ENCODE measurements around the gene ASB2. TPM values are rescaled to one million over a fixed set of nuclear protein-coding genes. Genes with fewer than 3 reads are reported as not detected.
A peak's percentile ranks its signal among the peaks of the same experiment; 100 is the strongest.

Gene ASB2
- polyA plus RNA-seq, 1 of the 3 experiments (the other 2 are of a cell fraction) = 0.15 TPM

DNA sequence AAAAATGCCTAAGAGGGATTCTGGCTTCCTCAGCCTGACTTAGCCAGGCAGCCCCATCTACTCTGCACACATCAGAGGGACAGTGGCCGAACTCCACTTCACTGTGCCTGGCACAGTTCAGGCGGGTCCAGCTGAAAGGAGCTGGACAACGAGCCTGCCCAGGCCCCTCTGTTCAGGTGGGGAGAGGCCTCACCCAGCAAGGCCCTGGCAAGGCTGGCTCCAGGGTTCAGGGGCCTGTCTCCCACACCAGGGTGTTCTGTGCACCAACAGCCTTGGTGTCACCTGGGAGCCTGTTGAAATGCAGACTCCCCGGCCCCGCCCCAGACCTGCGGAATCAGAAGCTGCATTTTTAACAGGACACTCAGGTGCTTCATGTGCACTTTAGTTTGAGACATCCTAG, 39.4 kb downstream of the ASB2 start (continued):
- TF ChIP-seq, protein P1, sequence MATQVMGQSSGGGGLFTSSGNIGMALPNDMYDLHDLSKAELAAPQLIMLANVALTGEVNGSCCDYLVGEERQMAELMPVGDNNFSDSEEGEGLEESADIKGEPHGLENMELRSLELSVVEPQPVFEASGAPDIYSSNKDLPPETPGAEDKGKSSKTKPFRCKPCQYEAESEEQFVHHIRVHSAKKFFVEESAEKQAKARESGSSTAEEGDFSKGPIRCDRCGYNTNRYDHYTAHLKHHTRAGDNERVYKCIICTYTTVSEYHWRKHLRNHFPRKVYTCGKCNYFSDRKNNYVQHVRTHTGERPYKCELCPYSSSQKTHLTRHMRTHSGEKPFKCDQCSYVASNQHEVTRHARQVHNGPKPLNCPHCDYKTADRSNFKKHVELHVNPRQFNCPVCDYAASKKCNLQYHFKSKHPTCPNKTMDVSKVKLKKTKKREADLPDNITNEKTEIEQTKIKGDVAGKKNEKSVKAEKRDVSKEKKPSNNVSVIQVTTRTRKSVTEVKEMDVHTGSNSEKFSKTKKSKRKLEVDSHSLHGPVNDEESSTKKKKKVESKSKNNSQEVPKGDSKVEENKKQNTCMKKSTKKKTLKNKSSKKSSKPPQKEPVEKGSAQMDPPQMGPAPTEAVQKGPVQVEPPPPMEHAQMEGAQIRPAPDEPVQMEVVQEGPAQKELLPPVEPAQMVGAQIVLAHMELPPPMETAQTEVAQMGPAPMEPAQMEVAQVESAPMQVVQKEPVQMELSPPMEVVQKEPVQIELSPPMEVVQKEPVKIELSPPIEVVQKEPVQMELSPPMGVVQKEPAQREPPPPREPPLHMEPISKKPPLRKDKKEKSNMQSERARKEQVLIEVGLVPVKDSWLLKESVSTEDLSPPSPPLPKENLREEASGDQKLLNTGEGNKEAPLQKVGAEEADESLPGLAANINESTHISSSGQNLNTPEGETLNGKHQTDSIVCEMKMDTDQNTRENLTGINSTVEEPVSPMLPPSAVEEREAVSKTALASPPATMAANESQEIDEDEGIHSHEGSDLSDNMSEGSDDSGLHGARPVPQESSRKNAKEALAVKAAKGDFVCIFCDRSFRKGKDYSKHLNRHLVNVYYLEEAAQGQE (IDR thresholded peaks at IDR 0.05; ENCODE audit: low read depth, low read length) = no peak
- no peak for TF ChIP-seq NRF1 (IDR thresholded peaks at IDR 0.05; ENCODE audit: low read depth, low read length)
- no peak for TF ChIP-seq TCF12 (IDR thresholded peaks at IDR 0.05)
- TF ChIP-seq RXRA (IDR thresholded peaks at IDR 0.05; ENCODE audit: borderline replicate concordance, low read depth) = no peak
- no peak for TF ChIP-seq TEAD4 (IDR thresholded peaks at IDR 0.05; ENCODE audit: borderline replicate concordance, insufficient read depth)

DNA sequence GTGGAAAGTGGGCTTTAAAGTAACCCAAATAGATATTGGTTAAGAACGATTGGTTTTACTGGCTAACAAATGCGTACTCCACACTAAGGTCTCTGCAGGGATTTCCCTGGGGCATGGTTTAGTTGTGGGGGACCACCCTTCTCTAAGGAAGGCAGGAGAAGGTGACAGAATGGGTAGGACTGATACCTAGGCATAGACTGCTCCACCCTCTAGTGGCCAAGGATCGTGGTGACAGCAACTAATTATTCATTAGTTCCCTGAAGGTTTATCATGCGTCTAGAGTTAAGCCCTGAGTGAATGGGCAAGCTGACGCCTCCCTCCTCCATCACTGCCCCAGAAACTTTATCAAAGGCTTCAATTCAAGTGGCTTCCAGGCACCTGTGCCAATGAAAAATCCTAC, 40.1 kb downstream of the ASB2 start:
- Histone ChIP-seq H3K36me3 (replicated peaks in 1 of 2; ENCODE audit: control insufficient read depth in 1 of 2, insufficient read depth in 2 of 2, low read length in 1 of 2) (no peaks in the 10 kb centered on the region), H3K9ac (no peak overlapping the region), H3K9me3 (no peaks in the 10 kb centered on the region), H3F3A (replicated peaks; ENCODE audit: insufficient read depth) (no peaks in the 10 kb centered on the region), H2AFZ (ENCODE audit: low read depth) (no peak overlapping the region), H3K4me3 (ENCODE audit: low read depth in 2 of 2, low read length in 1 of 2) (no peak overlapping the region), H3K27ac (ENCODE audit: low read depth in 2 of 2, low read length in 1 of 2) (no peak overlapping the region), H3K27me3 (ENCODE audit: insufficient read depth) (peaks cover 41% of the 10 kb centered on the region), H3K9me2 (no peaks in the 10 kb centered on the region), H3K4me1 (ENCODE audit: control insufficient read depth in 1 of 2, insufficient read depth in 2 of 2, low read depth in 1 of 2, low read length in 1 of 2) (peaks cover under 1 to 4% of the 10 kb centered on the region in 2 experiments; a peak in 2 of 4 replicates), H3K79me2 (ENCODE audit: insufficient read depth) (no peaks in the 10 kb centered on the region), H4K20me1 (ENCODE audit: insufficient read depth) (no peaks in the 10 kb centered on the region), H3K4me2 (no peak overlapping the region)
- ChIA-PET POLR2A (no interaction called here), CTCF (interaction anchor here (0.6 to 7.8 kb wide), 43 partner anchors 9 to 318 kb away, joined by 3 to 219 read pairs (median 4); partner anchors contain the start of genes CCDC197 and FAM181A)
- WGBS (ENCODE audit: low lambda C conversion rate) = 17% methylated on average over 5 of the region's 5 CpGs
- peak; percentile 61 for DNase-seq
- TF ChIP-seq POLR2AphosphoS5 (IDR thresholded peaks at IDR 0.05; ENCODE audit: low read depth, low read length) (no peak), RXRA (IDR thresholded peaks at IDR 0.05; ENCODE audit: borderline replicate concordance, low read depth) (no peak), TAF1 (IDR thresholded peaks at IDR 0.05; ENCODE audit: borderline replicate concordance, low read depth, low read length) (no peak), FOSL2 (IDR thresholded peaks at IDR 0.05; ENCODE audit: borderline replicate concordance, low read depth) (no peak), RAD21 (IDR thresholded peaks at IDR 0.05; ENCODE audit: low read length) (peak; percentile 58), EP300 (IDR thresholded peaks at IDR 0.05; ENCODE audit: borderline replicate concordance in 1 of 2, low read depth in 1 of 2, low read length in 1 of 2) (no peak), MEF2A (IDR thresholded peaks at IDR 0.05; ENCODE audit: borderline replicate concordance, low read depth) (no peak), GABPA (IDR thresholded peaks at IDR 0.05; ENCODE audit: low read depth) (no peak), JUND (IDR thresholded peaks at IDR 0.05) (no peak), SMC3 (IDR thresholded peaks at IDR 0.05; ENCODE audit: low read depth, low read length) (peak; percentile 26; the same call in 1 of the 2 replicates), TEAD4 (IDR thresholded peaks at IDR 0.05; ENCODE audit: borderline replicate concordance, insufficient read depth) (no peak), YY1 (IDR thresholded peaks at IDR 0.05; ENCODE audit: low read depth) (no peak), GATA2 (CRISPR knock-in tag; IDR thresholded peaks at IDR 0.05) (no peak)
- TF ChIP-seq, protein P2, sequence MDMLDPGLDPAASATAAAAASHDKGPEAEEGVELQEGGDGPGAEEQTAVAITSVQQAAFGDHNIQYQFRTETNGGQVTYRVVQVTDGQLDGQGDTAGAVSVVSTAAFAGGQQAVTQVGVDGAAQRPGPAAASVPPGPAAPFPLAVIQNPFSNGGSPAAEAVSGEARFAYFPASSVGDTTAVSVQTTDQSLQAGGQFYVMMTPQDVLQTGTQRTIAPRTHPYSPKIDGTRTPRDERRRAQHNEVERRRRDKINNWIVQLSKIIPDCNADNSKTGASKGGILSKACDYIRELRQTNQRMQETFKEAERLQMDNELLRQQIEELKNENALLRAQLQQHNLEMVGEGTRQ (IDR thresholded peaks at IDR 0.05; ENCODE audit: borderline replicate concordance, low read depth, low read length) = no peak
- TF ChIP-seq, protein P3, sequence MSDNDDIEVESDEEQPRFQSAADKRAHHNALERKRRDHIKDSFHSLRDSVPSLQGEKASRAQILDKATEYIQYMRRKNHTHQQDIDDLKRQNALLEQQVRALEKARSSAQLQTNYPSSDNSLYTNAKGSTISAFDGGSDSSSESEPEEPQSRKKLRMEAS (IDR thresholded peaks at IDR 0.05; ENCODE audit: low read depth) = no peak
- TF ChIP-seq, protein P4, sequence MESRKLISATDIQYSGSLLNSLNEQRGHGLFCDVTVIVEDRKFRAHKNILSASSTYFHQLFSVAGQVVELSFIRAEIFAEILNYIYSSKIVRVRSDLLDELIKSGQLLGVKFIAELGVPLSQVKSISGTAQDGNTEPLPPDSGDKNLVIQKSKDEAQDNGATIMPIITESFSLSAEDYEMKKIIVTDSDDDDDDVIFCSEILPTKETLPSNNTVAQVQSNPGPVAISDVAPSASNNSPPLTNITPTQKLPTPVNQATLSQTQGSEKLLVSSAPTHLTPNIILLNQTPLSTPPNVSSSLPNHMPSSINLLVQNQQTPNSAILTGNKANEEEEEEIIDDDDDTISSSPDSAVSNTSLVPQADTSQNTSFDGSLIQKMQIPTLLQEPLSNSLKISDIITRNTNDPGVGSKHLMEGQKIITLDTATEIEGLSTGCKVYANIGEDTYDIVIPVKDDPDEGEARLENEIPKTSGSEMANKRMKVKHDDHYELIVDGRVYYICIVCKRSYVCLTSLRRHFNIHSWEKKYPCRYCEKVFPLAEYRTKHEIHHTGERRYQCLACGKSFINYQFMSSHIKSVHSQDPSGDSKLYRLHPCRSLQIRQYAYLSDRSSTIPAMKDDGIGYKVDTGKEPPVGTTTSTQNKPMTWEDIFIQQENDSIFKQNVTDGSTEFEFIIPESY (IDR thresholded peaks at IDR 0.05; ENCODE audit: borderline replicate concordance, low read depth) = no peak
- TF ChIP-seq, protein P5, sequence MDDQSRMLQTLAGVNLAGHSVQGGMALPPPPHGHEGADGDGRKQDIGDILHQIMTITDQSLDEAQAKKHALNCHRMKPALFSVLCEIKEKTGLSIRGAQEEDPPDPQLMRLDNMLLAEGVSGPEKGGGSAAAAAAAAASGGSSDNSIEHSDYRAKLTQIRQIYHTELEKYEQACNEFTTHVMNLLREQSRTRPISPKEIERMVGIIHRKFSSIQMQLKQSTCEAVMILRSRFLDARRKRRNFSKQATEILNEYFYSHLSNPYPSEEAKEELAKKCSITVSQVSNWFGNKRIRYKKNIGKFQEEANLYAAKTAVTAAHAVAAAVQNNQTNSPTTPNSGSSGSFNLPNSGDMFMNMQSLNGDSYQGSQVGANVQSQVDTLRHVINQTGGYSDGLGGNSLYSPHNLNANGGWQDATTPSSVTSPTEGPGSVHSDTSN (IDR thresholded peaks at IDR 0.05) = no peak
- TF ChIP-seq, protein P6, sequence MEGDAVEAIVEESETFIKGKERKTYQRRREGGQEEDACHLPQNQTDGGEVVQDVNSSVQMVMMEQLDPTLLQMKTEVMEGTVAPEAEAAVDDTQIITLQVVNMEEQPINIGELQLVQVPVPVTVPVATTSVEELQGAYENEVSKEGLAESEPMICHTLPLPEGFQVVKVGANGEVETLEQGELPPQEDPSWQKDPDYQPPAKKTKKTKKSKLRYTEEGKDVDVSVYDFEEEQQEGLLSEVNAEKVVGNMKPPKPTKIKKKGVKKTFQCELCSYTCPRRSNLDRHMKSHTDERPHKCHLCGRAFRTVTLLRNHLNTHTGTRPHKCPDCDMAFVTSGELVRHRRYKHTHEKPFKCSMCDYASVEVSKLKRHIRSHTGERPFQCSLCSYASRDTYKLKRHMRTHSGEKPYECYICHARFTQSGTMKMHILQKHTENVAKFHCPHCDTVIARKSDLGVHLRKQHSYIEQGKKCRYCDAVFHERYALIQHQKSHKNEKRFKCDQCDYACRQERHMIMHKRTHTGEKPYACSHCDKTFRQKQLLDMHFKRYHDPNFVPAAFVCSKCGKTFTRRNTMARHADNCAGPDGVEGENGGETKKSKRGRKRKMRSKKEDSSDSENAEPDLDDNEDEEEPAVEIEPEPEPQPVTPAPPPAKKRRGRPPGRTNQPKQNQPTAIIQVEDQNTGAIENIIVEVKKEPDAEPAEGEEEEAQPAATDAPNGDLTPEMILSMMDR (IDR thresholded peaks at IDR 0.05) = peak; percentile 53
- TF ChIP-seq, protein P7, sequence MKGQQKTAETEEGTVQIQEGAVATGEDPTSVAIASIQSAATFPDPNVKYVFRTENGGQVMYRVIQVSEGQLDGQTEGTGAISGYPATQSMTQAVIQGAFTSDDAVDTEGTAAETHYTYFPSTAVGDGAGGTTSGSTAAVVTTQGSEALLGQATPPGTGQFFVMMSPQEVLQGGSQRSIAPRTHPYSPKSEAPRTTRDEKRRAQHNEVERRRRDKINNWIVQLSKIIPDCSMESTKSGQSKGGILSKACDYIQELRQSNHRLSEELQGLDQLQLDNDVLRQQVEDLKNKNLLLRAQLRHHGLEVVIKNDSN (IDR thresholded peaks at IDR 0.05; ENCODE audit: borderline replicate concordance, low read depth) = no peak

Data from SK-N-SH (cell line).